Sciatic nerve (tissue), 2 donors: ENCODE data around the gene LZTS3. TPM values are rescaled to one million over a fixed set of nuclear protein-coding genes. Genes with fewer than 3 reads are reported as not detected.
"Not testable (repeated sequence)": the region's sequence is repeated elsewhere in the genome, so short reads cannot be mapped to it uniquely, and the experiment has no call there.

Source experiments
- ATAC-seq: fragments of 200-7000 bp; cut with Tn5 transposase; one replicate; pipeline ENCODE4 v1.9.1; 2020; ENCODE audit warnings: mild to moderate bottlenecking, moderate library complexity
- DNase-seq: peaks from one replicate; pipeline ENCODE4 v3.0.0-alpha.2; 2020; ENCODE audit warnings: low spot score
- intact Hi-C: fragments of 100-400 bp; cut with DNase I; formaldehyde crosslinking; loops from one replicate; pipeline ENCODE4 v1.14.2; 2022
- total RNA-seq: library from RNA; stranded (reverse); fragmentation: NEBNext Ultra II Directional; extraction: Animal tissue kit (Norgen Biotek cat#: 25700); gene quantifications from one replicate; pipeline ENCODE4 v1.2.1, GENCODE V29; 2021
- donor health status: DM: no; HTN: no; CAD: no.
- donor health status: DM: no; HTN: no; CAD: no.

The LZTS3 gene
- total RNA-seq, 1 donor from 2014 or later = 10.5 TPM

DNA sequence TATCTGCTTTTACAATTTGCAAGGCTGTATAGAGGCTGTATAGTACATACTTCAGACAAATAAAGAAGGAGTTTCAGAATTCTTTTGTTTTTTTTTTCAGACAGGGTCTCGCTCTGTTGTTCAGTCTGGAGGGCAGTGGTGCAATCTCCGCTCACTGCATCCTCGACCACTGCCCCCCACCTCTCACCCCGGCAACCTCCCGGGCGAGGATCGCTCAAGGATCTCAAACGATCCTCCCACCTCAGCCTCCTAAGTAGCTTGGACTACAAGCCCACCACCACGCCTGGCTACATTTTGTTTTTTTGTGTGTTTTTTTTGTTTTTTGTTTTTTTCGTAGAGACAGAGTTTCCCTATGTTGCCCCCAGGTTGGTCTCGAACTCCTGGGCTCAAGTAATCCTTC lies 15.5 kb downstream of the LZTS3 start:
- DNase-seq (no peak), ATAC-seq (no peak)
- intact Hi-C loops = no loop called here

- ATAC-seq (no peak), DNase-seq (no peak)
- intact Hi-C loops = no loop called here
Observed at GRCh38 chr20:3156811-3157619, 16.3 kb downstream of the LZTS3 start.

- ATAC-seq, DNase-seq, intact Hi-C loops: not testable (repeated sequence)
Observed at GRCh38 chr20:3152057-3152644, 21.2 kb downstream of the LZTS3 start.

GRCh38 chr20:3150908-3151307 lies 22.4 kb downstream of the LZTS3 start:
- ATAC-seq = no peak
- intact Hi-C loops = no loop called here
- no peak for DNase-seq

DNA sequence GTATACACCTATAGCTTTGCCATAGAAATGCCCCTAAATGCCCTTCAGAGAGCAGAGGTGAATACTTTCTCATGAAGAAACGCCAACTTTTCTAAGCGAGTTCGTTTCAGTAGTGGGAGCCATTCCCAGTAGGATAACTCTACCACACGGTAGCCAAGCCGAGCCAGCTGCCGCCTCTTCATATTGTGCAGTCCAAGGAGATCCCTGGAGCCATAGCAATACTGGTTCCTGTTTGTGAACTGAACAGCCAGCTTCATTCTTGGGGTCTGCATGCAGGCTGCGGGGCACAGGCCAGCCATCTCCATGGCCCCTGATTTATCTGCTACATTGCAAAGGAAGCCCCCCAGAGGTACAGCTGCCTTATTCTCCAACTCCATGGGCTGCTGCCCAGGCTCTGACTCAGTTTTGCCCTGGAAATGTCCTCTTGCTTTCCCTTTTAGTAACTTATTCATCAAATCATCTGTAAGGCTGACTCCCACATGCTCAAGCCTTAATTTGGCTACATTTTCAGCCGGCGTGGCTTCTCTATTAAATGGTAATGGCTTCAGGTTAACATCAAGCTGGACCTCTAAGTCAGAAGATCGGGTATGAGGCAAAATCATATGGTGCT lies 26.5 kb downstream of the LZTS3 start:
- DNase-seq = no peak
- intact Hi-C loops = no loop called here
- no peak for ATAC-seq

- ATAC-seq (no peak), DNase-seq (no peak)
- intact Hi-C loops = no loop called here
Observed at GRCh38 chr20:3141757-3142156, 31.6 kb downstream of the LZTS3 start.

DNA sequence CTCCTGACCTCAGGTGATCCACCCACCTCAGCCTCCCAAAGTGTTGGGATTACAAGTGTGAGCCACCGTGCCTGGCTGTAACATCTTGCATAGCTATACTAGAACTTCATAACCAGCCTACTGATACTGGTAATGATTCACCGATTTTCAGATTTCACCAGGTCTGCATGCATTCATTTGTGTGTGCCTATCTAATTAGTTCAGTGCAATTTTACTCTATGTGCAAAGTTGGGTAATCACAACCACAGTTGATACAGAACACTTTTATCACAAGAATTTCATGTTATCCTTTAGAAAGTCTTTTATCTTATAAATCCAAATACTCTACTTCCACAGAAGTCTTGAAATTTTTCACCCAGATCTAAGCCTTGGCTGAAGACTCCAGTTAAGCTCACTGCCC lies 35.9 kb downstream of the LZTS3 start:
- intact Hi-C loops = no loop called here
- ATAC-seq (no peak), DNase-seq (no peak)

GRCh38 chr20:3135507-3136070 lies 37.8 kb downstream of the LZTS3 start:
- ATAC-seq (no peak), DNase-seq (no peak)
- intact Hi-C loops = no loop called here

GRCh38 chr20:3134151-3134550 lies 39.2 kb downstream of the LZTS3 start:
- ATAC-seq = no peak
- intact Hi-C loops = no loop called here

GRCh38 chr20:3133155-3133554 lies 40.2 kb downstream of the LZTS3 start:
- intact Hi-C loops = no loop called here
- ATAC-seq = no peak
- no peak for DNase-seq

More at GRCh38 chr20:3134151-3134550, 39.2 kb downstream of the LZTS3 start:
- DNase-seq = no peak

- ATAC-seq = no peak
- intact Hi-C loops = no loop called here
- no peak for DNase-seq
Observed at GRCh38 chr20:3130051-3130600, 43.2 kb downstream of the LZTS3 start.

DNA sequence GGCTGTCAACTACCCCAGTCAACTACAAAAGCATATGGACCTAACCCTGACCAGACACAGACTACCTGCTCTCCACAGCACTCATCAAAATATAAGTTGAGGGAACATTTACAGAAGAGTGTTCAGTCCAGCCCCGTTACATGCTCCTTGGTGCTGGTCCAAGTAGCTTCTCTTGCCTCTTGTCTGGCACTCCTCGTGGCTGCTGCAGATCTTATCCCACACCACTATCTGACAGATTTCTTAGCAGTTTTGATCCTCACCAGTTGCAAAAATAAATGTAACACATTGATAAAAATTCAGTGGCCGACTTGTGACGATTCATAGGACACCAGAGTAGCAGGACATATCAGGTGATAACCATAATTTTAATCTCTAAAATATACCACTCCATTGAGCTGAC lies 44.3 kb downstream of the LZTS3 start:
- no peak for DNase-seq
- intact Hi-C loops = no loop called here
- ATAC-seq = no peak

DNA sequence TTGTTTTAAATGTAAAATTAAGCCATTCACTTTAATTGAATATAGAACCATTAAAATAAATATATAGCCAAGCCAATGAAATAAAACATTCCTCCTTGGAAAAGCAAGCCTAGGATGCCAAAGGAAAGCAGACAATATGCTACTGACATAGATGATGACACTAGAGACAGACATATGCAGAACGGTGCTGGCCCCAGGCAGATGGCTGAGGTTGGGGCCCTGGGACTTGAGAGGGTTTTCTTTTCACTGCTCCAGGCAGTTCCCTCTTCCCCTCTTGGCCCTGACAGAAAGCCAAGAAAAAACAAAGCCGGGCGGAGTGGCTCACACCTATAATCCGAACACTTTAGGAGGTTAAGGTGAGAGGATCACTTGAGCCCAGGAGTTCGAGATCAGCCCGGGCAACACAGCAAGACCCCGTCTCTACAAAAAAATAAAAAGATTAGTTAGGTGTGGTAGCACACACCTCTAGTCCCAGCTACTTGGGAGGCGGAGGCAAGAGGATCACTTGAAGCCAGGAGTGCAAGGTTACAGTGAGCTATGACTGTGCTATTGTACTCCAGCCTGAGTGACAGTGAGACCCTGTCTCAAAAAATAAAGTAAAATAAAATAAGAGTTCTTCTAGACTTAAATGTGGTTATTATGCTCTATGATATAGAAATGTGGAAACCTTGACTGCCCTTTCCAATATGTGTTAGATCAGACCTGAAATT lies 44.9 kb downstream of the LZTS3 start:
- intact Hi-C loops = no loop called here
- ATAC-seq (no peak), DNase-seq (no peak)

- intact Hi-C loops = no loop called here
- no peak for ATAC-seq
- DNase-seq = no peak
Observed at GRCh38 chr20:3126527-3126859, 46.9 kb downstream of the LZTS3 start.

GRCh38 chr20:3125776-3126526 lies 47.4 kb downstream of the LZTS3 start:
- intact Hi-C loops, DNase-seq, ATAC-seq: not testable (repeated sequence)

- ATAC-seq, DNase-seq, intact Hi-C loops: not testable (repeated sequence)
Observed at GRCh38 chr20:3124773-3125560, 48.4 kb downstream of the LZTS3 start.

- DNase-seq, intact Hi-C loops, ATAC-seq: not testable (repeated sequence)
Observed at GRCh38 chr20:3124163-3124562, 49.2 kb downstream of the LZTS3 start.

DNA sequence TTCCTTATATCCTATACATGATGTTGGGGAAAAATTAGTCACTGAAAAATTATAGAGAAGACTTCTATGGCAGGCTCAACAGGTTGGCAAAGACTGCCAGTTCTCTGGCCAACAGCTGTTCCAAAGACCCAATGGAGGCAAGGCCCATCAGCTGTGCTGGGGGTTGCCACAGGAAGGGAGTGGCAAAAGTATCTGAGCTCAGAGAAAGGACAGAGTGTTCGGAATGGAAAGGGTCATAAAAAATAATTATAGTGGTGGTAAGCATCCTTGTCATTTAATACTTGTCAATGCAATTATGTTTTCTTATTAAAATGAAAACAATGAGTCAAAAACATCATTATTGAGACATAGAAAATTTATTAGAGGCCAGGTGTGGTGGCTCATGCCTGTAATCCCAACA lies 49.8 kb downstream of the LZTS3 start:
- DNase-seq (no peak), ATAC-seq (no peak)
- intact Hi-C loops = no loop called here
